Lower leg skin (tissue), 3 donors: ENCODE data around the gene MEN1.

ENCODE experiments used
- CTCF ChIP-seq, 3 donors: fragments of 450-650 bp; IDR thresholded peaks; one replicate each; pipeline ENCODE4 v1.5.1; 2016; ENCODE audit warnings: antibody characterized with exemption in 3 of 3, mild to moderate bottlenecking in 3 of 3, moderate library complexity in 2 of 3
- POLR2A ChIP-seq, 2 donors: fragments of 450-650 bp; IDR thresholded peaks; one replicate each; pipeline ENCODE4 v1.6.1; 2016 to 2017; ENCODE audit warnings: antibody characterized with exemption in 2 of 2, mild to moderate bottlenecking in 1 of 2, moderate library complexity in 1 of 2

- TF ChIP-seq CTCF (IDR thresholded peaks at IDR 0.05) (no peak), POLR2A (IDR thresholded peaks at IDR 0.05) (no peak)
These were observed 47.5 kb downstream of the MEN1 start for GRCh38 chr11:64762674-64763525.
